Cardiac septum (tissue), 1 donor: ENCODE measurements around the gene NEDD4. TPM values are rescaled to one million over a fixed set of nuclear protein-coding genes. Genes with fewer than 3 reads are reported as not detected.
"Not testable (repeated sequence)": the region's sequence is repeated elsewhere in the genome, so short reads cannot be mapped to it uniquely, and the experiment has no call there.

Experiments
- DNase-seq: peaks from one replicate; pipeline ENCODE4 v3.0.0-alpha.2; 2020; ENCODE audit warnings: low spot score
- intact Hi-C: fragments of 100-400 bp; cut with DNase I; formaldehyde crosslinking; loops from one replicate; pipeline ENCODE4 v1.14.0; 2022
- total RNA-seq: library from RNA; stranded (reverse); fragmentation: NEBNext Ultra II Directional; extraction: Animal tissue kit (Norgen Biotek cat#: 25700); gene quantifications from one replicate; pipeline ENCODE4 v1.2.1, GENCODE V29; 2021
- donor health status: DM: no; HTN: no; CAD: no.

NEDD4 gene
- total RNA-seq, 1 donor from 2014 or later = 10.5 TPM

DNA sequence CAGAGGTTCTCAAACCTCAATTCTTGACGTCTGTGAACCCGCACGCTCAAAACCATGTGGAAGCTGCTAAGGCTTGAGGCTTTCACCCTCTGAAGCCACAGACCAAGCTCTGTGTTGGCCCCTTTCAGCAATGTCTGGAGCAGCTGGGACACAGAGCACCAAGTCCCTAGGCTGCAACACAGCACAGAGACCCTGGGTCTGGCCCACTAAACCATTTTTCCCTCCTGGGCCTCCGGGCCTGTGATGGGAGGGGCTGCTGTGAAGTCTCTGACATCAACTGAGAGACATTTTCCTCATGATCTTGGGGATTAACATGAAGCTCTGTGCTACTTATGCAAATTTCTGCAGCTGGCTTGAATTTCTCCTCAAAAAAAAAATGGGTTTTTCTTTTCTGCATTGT lies 21.3 kb upstream of the NEDD4 start:
- intact Hi-C loops = no loop called here
- DNase-seq = no peak

DNA sequence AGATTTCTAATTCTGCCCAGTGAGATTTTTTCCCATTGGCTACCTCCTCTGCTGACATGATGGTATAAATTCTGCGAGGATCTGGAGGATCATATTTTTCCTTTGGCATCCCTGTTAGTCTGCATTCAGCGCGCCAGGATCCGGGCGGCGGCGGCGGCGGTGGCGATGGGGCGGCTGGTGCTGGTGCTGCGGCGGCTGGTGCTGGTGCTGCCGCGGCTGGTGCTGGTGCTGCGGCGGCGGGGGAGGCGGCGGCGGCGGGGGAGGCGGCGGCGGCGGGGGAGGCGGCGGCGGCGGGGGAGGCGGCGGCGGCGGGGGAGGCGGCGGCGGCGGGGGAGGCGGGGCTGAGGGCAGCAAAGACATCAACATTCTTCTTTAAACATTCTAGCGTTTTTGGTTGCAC lies 13.6 kb upstream of the NEDD4 start:
- DNase-seq, intact Hi-C loops: not testable (repeated sequence)

DNA sequence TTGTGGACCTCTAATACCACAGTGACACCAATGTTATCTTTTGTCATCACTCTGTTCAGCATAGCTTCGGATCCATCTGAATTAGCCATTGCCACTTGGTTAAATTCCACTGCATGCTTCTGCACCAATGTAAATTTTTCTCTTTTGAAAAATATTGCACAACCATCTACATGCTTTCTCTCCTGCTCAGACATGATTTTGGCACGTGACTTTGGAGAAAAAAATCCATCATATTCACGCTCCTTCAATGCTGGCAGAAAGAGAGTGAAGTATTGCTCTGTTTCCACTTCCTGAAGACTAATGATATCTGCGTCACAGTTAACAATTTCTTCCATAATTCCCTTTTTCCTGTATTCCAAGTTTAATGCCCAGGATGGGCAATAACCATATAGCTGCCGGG lies 13.0 kb upstream of the NEDD4 start:
- intact Hi-C loops, DNase-seq: not testable (repeated sequence)

DNA sequence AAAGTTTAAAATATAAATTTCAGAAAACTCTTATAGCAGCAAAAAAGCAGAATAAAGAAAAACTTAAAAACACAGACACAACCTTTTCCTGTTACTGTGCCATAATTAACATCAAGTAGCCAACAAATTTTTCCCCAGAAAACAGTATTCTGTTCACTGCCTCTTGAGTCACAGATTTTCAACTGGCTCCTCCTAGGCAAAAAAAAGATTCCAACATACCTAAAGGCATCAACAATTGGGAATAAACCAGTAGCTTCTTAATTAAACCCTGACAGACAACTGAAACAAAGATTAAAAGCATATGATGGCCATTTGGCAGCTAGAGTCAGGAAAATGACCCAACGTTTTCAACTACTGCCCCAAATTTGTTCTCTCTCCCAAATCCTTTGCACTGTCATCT lies 10.9 kb upstream of the NEDD4 start:
- DNase-seq, intact Hi-C loops: not testable (repeated sequence)

DNA sequence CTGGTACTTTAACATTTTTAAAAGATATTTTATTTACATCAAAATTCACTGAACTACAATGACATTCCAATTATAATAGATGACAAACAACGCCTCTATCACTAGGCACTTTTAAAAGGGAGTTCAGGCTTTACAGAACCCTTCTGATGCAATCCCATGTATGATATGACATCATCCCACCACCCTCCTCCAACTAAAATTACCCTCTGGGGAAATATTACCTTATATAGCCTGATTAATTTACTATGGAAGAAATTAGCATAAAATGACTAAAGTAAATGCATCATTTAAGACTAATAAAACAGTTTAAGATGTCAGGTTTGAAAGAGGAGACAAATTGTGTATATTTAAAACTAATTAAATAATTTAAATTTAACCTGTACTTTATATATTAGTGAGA lies 10.4 kb upstream of the NEDD4 start:
- intact Hi-C loops = not testable (repeated sequence)

DNA sequence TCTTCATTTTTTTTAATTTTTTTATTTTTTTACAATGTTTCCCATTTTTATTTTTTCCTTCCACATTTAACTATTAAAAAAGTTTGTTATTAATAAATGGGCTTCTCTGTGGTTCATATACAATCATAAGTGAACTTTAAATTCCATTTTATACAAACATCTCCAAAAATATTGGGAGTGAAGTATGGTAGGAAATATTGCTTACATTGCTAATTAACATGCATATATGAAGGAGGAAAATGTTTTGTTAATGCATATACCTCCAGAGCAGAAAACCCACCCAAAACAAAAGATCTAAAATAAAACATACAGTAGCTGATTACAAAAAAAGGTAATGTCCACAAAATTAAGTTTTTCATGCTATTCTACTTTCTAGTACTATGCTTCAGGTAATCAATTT lies 9.9 kb upstream of the NEDD4 start:
- DNase-seq, intact Hi-C loops: not testable (repeated sequence)

More for the DNA sequence above, 10.4 kb upstream of the NEDD4 start:
- not testable (repeated sequence) for DNase-seq

DNA sequence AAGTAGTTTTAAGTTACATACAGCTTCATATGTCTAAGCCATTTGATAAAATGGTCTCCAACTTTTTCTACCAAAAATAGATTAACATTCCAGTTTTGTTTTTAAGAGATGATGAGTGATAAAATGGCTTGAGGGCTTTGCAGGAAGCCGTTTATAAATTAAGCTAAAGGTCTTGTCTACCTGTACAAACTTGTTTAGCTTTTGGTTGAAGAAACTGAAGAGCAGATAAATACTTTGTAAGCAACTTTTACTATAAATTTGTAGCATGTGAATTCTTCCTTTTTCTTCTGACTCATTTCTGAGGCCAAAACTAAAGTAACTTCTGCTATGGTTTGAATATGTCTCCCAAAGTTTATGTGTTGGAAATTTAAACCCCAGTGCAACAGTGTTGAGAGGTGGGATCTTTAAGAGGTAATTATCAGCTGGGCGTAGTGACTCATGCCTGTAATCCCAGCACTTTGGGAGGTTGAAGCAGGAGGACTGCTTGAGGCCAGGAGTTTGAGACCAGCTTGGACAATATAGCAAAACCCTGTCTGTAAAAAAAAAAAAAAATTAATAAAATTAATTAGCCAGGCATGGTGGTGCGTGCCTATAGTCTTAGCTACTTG lies 8.2 kb upstream of the NEDD4 start:
- intact Hi-C loops = no loop called here

DNA sequence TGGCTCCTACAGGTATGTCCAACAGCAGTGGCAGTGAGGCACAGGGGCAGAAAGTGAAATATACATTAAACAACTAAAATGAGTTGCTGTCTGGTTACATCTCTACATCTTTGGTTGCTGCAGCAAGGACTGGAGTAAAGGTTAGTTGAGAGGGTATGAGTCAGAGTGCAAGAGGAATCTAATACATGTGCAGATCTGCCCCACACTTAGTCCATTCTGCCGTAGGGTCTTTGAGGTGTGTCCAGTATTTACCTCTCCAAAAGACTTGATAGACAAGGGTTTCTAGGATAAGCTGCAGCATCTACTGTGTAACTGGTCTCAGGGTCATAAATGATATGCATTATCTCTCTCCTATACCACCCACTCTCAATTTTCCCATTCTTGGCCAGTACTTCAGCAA lies 6.2 kb upstream of the NEDD4 start:
- no peak for DNase-seq
- intact Hi-C loops = no loop called here

More for the DNA sequence above, 8.2 kb upstream of the NEDD4 start:
- no peak for DNase-seq

DNA sequence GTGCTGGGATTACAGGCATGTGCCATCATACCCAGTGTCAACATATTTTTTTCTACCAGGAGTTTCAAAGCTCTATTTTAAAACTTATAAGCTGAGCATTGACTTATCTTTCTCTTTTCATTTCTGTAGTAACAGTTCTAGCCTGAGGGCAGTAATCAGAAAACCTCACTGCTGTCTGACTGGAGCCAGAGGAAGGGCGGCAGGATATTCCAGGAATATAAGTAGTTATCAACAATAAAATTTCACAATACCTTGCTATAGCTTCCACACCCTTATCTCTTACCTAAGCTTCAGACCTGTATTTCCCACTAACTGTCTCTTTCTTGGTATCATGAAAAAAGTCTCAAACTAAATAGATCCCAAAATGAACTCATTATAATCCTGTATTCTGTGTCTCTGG lies 5.1 kb upstream of the NEDD4 start:
- intact Hi-C loops = no loop called here
- no peak for DNase-seq

DNA sequence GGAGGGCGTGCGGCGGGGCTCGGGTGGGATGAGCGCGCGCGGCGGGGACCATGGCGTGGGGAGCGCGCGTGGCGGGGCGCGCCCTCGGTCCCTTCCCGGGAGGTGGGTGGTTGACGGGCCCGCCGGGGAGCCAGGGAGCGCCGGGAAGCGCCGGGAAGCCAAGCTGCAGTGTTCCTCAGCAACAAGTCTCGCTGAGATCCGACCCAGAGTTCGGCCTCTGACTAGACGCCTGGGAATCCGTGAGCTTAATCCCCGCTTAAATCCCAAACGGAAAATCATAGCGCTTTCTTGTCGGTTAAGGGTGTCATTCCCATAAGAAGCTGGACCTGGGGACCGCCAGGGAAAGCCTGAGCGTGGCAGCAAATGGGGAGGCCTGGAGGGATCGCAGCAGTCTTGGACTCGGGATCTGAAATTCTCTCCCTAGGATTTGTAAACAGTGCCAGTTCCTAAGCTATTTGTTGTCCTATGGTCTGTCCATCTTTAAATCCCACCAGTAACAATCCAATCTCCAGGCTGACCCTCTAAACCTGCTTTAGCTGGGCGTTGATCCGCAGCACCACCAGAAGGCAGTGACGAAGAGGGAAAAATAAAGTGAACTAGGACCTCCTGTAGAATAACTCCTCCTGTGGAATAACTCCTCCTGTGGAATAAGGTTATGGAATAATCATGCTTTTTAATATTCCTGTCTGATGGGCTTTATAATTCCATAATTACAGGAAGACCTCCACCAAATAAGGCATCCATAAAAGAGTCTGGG lies 570 bp upstream of the NEDD4 start:
- intact Hi-C loops = loop anchor here (5.0 kb wide), 3 partner anchors 58 to 253 kb away; no protein-coding TSS in a partner anchor
- DNase-seq = no peak

DNA sequence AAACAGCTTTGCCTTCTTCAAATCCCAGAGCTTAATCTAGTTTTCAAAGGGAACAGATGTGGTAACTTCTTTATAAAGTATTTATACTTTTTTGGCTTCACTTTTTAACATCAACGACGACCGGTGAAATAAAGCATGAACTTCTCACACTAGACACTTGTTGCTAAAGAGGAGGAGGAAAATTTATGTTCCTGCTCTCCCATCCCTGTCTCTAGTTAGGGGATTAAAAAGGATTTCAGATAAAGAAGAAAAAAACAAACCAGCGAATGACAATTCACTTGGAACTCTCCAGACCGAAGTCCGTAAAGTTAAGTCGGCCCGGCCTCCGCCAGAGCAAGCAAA lies 672 bp downstream of the NEDD4 start:
- no peak for DNase-seq
- intact Hi-C loops = loop anchor here (5.0 kb wide), 3 partner anchors 60 to 255 kb away; no protein-coding TSS in a partner anchor

DNA sequence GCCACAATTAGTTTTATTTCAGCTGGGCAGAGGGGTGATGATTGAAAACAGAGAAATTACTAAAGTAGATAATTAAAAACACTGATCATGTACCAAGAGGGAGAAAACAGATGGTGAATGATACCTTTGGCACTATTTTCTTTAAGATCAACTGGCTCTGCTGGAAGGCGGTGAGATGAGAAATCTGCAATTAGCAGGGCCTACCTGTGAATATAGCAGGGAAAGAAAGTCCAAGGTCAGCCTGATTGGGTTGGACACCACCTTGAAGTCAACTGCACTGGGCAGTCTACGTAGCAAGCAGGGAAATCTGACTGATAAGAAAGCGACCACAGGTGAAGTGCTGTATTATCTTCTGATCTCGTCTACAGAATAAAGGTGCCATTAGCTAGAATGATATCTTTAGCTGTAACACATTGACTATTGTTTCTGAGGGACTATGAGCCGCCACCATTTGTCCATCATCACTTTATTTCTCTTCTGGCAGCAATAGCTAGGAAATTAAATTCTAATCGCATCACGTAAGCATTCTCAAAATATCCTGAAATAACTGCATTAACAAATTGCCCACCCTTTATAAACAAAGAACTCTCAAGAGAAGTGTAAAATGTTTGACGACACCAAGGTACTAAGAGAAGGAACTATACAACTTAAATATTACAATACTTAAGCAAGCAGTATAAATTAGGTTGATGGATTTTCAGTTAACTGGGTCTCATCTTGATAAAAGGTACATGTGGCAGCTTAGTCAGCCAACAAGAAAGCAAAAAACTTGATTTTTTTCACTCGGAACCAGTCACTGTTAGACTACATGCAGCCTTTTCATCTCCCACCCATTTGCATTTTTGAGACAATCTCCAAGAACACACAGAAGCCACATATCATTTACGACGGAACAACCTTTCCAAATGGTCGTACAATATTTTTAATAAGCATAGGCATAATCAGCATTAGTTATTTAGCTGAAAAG lies 1.3 kb downstream of the NEDD4 start:
- no peak for DNase-seq
- intact Hi-C loops = loop anchor here (5.0 kb wide), 3 partner anchors 60 to 255 kb away; no protein-coding TSS in a partner anchor

DNA sequence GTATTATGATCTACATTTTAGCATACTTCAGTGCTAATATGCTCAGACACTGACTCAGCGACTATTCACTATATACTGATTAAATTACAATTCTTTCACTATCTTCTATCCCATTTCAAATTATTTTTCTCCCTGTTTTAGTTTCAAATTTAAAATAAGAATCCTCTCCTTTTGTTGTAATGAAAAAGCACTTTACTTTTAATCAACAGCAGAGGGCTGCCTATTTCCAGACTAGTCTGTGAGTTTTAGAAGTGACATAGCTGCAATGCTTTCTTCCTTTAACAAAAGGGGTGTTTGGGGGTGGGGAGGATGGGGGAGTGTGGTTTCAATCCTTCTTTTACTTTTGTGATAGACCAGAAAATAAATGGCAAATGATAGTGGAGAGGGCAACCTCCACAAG lies 2.4 kb downstream of the NEDD4 start:
- intact Hi-C loops = loop anchor here (5.0 kb wide), 3 partner anchors 61 to 256 kb away; no protein-coding TSS in a partner anchor
- DNase-seq = no peak

DNA sequence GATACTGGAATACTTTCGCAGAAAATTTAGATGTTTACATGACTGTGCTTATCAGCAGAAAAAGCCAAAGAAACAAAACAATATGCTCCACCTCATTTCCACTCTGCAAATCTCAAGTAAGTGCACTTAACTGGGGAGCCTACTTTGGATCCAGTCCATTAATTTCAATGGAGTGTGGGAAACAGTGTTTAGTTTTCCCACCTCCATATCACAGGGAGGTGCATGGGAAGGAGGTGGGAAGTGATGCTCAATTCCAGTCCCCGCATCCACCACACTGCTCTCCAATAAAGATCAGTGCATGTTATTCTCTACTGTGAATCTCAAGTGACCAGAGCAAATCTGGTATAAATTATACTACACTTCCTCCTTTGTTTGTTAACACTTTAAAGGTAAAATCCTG lies 2.9 kb downstream of the NEDD4 start:
- DNase-seq = no peak
- intact Hi-C loops = loop anchor here (5.0 kb wide), 3 partner anchors 62 to 257 kb away; no protein-coding TSS in a partner anchor

DNA sequence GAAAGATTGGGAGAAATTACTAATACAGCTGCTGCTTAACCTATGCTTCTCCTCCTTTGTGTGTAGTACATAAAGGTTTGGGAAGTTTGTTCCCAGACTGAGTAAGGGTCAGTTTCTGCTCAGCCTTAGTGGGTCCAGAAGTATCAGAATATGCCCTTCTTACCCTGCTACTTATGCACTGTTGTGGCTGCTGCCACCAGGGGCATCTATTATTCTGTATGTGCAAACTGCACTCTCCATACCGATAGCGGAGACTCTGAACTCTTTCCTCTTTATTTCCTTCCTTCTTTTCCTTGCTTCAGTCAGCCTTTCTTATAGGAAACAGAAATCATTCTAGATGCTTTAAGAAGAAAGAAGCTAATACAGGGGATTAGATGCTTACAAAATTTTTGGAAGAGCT lies 4.0 kb downstream of the NEDD4 start:
- intact Hi-C loops = no loop called here

DNA sequence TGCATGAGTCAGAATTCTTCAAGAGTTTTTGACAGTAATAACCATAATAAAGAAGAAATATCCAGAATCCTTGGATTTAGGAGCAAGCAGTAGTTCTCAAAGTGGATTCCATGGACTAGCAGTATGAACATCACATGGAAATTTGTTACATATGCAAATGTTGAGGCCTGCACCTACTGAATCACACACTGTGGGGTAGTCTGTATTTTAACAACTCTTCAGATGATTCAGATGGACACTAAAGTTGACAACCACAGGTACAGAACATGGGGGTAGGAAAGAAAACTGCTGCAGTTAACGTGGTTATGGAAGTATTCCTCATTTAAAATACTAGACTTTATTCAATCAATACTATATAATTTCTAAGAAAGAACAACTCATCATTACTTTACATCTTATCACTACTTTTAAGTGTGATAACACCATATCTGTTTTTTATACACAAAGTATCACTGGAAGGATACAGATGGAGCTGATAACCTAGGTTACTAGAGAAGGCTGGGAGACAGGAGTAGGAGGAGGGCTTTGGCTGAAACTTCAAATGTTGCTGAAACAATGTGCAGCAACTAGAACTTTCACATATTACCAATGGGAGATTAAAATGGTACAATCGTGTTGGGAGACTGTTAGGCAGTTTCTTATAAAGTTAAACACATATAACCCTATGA lies 11.7 kb downstream of the NEDD4 start:
- intact Hi-C loops = no loop called here
- DNase-seq = no peak

More for the DNA sequence above, 4.0 kb downstream of the NEDD4 start:
- DNase-seq = no peak

DNA sequence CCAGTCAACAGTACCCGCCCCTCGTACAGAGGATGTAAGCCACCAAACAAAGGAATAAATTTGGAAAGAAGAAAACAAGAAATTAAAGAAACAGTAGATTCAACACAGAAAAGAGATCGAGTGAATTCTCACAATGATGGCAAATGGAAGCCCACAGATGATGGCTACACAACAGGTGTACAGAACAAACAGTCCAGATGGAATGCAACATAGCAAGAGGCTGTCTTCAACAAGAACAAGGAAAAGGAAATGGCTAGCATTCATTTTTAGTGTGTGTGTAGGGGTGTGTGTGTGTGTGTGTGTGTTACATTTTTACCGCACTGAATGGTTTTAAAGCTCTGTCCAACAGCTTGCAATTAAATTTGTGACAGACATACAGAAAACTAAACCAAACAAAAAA lies 12.9 kb downstream of the NEDD4 start:
- intact Hi-C loops = no loop called here
- no peak for DNase-seq

DNA sequence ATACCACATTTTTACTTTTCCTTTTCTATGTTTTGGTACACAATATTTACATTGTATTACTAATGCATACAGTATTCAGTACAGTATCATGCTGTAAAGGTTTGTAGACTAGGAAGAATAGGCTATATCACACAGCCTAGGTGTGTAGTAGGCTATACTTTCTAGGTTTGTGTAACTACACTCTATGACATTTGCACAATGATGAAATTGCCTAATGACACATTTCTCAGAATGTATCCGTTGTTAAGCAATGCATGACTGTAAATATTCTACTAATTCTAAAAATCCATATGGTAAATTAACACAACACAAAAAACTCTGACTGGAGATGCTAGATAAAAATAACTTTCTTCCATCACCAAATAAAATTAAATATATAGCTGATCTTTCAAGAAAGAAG lies 16.2 kb downstream of the NEDD4 start:
- intact Hi-C loops = no loop called here
- no peak for DNase-seq

DNA sequence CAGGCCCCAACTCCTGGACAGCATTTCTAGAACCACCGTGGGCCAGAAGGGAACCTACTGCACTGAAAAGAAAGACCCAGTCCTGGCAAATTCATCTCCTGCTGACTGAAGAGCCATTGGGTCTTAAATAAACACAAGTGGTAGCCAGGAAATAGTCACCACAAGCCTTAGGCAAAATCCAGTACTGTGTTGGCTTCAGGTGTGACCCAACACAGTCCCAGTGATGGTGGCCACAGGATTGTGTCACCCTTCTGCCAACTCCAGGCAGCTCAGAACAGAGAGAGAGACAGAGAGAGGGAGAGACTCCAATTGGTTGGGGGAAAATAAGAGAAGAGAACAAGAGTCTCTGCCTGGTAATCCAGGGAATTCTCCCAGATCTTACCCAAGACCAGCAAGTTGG lies 23.1 kb downstream of the NEDD4 start:
- DNase-seq = no peak
- intact Hi-C loops = no loop called here
